GM21515 (cell line): ENCODE measurements around the gene IL1R2.
"Not testable (repeated sequence)": the region's sequence is repeated elsewhere in the genome, so short reads cannot be mapped to it uniquely, and the experiment has no call there.

Source experiments
- ATAC-seq: cut with Tn5 transposase; IDR thresholded peaks from one replicate; pipeline ENCODE4 v1.9.1; 2021; ENCODE audit not compliant: unreplicated experiment

IL1R2 gene

DNA sequence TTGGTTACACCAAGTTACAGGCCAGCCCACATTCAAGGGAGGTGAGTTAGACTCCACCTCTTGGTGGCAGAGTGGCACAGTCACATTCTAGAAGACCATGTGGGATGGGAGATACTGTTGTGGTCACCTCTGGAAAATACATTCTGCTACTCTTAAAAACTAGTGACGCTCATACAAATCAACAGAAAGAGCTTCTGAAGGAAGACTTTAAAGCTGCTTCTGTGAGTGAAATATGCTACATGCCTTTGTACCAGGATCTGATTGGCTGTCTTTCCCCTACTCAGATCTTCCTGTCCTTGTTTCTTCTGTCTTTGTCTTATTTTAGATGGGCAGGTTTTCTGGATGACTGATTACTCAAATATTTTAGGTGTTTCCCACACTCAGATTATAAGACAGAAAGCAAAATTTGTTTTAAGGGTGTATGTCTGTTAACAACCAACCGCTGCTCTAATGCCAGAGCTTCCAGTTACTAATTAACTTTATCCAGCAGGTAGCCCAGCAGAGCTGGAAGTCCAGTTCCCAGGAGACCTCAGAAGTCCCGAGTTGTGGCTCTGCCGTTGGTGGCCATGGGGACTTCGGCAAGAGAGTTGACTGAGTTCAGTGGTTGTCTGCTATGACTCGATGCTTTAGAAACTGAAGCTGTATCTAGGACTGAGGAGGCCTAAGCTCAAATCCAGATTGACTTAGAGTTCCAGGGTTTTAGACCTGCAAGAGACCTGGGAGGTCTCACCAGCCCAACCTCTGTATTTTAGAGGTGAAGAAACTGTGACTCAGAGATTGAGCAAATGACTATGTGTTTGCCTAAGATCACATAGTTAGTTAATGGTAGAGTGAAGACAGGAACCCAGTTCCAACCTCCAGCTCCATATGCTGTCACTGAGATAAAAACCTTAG, 7.4 kb downstream of the IL1R2 start:
- ATAC-seq, result no peak

DNA sequence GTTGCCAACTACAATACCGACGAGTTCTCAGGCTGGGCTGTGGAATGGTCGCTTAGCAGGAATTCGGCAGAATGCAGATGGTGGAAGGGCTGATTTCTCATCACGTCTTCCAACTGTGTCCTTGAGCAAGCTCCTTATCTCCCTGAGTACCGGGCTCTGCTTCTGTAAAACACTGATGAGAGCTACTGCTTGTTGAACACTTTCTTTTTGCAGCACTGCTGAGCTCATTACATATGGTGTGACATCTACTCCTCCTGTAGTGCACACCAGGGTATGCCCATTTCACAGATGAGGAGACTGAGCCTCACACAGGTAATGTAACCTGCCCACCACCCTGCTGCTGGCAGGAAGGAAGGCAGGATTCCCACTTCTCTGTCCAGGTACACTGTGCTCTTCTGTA, 8.3 kb downstream of the IL1R2 start:
- no peak for ATAC-seq

DNA sequence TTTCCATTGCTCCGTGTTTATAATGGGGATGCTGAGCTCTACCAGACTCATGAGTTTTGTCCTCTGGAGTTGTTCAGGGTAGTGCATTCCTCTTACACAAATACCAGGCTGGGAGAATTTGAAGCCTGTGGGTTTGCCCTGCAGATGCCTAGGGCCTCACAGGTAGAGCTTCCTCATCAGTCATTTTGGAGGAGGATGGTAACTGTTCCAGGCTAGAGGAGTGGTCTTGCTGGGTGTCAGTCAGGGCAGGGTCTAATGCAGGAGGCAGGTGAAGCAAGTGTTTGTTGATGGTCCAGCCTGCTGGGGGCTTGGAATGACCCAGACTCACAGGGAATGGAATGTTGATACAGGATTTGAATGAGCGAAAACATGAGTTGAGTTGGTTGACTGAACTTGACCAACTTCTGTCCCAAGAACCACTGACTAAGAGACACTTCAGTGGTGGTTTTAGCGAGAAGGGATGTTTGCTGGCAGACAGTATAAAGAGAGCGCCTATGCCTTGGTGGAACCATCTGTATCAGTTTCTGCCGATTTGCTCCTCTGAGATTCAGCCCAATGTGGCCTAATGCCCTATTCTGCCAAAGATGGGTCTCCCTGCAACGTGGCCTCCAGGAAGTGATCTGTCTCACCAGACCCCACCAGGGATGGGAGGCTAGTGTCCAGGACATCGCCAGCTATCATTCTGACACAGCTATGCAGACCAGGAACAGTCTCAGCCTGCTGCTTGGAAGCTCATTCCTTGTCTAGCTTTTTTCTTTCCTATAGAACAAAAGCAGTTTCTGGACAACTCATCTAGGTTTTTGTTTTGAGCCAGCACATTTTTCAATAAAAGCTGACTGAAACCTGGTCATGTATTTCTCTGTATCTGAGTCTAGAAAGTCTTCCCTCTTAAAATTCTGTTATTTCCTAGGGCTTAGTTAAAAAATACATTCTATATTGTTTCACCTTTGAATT, 9.3 kb downstream of the IL1R2 start:
- no peak for ATAC-seq

DNA sequence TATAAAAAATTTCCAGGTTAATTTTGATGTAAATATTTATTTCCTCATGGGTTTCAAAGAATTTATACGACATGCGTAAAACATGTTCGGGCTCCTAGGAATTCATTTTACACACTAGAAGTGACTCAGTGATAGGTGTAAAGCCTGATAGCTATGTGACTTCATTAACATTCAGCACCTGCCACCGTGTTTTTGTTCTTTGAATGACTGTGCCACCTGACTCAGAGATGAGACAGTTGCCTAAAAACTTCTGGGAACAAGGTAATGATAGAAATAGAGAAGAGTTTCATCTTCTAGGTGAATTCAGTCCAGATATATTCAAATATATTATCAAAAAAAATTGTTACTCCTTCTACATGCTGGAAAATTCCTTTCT, 10.0 kb downstream of the IL1R2 start:
- ATAC-seq, result no peak

DNA sequence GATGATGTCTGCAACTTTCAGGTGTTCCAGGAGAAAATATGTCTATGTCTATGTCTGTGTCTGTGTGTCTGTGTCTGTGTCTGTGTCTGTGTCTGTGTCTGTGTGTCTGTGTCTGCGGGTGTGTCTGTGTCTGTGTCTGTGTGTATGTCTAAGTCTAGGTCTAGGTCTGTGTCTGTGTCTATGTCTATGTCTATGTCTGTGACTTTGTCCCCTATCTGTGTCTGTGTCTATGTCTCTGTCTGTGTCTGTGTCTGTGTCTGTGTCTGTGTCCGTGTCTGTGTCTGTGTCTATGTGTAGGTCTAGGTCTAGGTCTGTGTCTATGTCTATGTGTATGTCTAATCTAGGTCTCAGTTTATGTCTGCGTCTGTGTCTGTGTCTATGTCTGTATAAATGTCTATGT, 10.5 kb downstream of the IL1R2 start:
- ATAC-seq, result no peak

DNA sequence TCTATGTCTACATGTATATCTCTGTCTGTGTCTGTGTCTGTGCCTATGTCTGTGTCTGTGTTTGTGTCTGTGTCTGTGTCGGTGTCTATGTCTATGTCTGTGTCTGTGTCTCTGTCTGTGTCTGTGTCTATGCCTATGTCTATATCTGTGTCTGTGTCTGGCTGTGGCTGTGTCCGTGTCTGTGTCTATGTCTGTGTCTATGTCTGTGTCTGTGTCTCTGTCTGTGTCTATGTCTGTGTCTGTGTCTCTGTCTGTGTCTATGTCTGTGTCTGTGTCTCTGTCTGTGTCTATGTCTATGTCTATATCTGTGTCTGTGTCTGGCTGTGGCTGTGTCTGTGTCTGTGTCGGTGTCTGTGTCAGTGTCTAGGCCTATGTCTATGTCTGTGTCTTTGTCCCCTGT, 11.1 kb downstream of the IL1R2 start:
- ATAC-seq, result not testable (repeated sequence)

DNA sequence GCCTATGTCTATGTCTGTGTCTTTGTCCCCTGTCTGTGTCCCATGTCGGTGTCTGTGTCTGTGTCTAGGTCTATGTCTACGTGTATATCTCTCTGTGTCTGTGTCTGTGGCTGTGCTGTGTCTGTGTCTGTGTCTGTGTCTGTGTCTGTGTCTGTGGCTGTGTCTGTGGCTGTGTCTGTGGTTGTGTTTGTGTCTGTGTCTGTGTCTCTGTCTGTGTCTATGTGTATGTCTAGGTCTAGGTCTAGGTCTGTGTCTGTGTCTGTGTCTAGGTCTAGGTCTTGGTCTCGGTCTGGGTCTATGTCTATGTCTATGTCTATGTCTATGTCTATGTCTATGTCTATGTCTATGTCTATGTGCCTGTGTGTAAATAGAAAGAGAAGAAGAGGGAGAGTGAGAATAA, 11.9 kb downstream of the IL1R2 start:
- ATAC-seq, result no peak

DNA sequence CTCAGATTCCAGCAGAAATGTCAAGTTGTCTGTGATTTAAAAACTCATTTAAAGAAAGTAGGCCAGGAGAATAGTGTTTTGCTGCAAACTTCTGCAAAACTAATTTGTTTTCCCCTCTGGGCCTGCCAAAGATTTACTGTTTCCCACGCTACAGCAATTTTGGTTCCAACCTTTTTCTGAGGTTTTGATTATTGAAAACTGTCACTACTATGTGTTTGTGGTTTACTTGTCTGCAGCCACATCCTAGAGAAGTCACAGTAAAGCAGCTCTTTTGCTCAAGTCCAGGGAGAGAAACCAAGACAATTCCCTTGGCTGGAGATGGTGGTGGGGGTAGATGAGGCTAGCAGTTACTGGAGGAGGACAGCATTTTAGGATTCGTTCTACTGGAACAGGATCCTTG, 12.8 kb downstream of the IL1R2 start:
- ATAC-seq, result no peak

DNA sequence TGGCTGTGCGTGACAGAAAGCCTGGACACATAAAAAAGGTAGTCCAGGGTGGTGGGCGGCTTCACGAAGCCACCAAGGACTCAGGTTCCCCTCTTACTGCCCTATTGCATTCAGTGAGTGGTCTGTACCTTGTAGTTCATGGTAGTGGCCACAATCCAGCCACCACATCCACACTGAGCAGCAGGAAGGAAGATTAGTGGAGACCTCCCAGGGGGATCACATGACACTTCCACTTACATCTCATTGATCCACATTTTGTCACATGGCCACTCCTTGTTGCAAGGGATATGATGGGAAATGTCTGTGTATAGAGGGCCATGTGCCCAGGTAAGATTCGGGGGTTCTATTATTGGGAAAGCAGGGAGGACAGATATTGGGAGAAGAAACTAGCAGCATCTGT, 13.7 kb downstream of the IL1R2 start:
- ATAC-seq, result no peak

DNA sequence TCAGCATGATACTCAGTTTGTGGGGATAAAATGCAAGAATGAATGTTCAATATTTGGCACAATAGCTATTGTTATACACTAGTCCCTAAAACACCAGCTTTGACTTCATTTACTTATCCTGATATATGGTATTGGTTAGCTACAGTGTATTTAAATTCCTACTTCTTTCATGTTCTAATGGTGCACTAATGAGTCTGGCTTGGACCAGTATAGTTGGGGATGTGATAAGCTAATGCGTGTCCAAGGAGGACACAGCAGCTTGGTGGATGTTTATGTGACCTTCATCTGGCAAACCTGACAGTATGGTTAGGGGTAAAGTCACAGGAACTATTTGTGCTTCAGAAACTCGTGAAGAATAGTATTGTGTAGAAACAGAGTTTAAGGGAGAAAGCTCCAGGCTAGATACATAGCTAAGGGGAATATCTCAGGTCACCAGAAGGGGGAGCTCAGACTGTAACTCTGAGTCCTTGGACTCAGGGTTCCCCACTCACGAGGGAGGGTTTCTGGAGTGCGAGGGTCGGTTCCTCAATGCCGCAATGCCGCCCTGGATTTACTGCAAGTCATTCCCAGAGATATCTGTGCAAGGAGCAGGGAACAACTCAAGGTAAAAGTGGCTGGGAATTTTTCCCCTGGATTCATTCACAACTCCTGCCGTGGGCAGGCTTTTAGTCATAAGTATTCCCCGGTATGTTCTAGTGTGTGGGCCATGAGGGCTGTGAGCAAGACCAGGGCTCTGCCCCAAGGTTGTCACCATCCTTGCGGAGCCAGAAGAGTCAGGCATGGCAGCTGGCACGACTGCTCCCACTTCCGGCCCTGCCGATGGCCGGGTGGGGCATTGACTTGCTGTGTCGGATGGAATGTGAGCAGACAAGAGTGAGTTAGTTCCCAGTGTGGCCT, 14.5 kb downstream of the IL1R2 start:
- no peak for ATAC-seq

DNA sequence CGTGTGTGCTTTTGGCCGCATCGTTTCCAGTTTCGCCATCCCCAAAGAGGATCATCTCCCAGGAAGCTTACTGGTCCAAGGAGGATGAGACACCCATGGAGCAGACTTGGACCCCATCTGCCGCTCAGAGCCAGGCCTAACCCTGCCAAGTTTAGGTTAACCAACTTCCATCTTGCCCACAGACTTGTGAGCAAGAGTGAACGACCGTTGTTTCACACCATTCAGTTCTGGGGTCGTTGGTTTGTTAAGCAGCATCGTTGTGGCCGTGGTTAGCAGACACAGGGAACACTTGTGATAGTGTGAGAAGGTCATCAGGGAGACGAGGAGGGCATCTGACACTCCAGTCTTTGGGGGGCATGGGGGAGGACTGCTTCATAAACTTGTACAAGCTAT, 15.1 kb downstream of the IL1R2 start:
- ATAC-seq, result no peak

DNA sequence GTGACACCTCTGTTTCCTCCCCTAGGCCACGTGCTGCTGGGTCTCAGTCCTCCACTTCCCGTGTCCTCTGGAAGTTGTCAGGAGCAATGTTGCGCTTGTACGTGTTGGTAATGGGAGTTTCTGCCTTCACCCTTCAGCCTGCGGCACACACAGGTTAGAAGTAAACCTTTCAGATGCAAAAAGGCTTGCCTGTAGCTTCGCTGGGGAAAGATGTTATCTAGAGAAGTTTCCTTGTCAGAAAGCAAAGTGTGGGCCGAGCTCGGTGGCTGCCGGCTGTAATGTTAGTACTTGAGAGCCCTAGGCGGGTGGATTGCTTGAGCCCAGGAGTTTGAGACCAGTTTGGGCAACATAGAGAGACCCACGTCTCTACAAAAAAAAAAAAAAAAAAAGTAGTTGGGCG, 16.7 kb downstream of the IL1R2 start:
- ATAC-seq, result no peak

DNA sequence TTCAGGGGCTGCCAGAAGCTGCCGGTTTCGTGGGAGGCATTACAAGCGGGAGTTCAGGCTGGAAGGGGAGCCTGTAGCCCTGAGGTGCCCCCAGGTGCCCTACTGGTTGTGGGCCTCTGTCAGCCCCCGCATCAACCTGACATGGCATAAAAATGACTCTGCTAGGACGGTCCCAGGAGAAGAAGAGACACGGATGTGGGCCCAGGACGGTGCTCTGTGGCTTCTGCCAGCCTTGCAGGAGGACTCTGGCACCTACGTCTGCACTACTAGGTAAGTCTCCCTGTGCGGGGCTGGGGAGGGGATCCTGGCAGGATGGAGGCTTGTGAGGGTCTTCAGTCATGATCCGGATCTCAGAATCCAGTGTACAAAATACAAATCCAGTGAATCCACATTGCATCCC, 17.8 kb downstream of the IL1R2 start:
- ATAC-seq, result no peak

DNA sequence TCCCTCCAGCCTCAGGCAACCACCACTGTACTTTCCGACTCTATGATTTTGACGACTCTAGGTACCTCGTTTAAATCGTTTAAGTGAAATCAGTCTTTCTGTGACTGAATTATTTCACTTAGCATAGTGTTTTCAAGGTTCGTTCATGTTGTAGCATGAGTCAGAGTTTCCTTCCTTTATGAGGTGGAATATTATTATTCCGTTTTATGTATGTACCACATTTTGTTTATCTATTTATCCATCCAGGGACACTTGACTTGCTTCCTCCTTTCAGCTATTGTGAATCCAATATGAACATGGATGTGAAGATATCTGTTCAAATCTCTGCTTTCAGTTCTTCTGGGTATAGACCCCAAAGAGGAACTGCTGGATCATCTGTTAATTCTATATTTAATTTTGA, 19.1 kb downstream of the IL1R2 start:
- ATAC-seq, result no peak

DNA sequence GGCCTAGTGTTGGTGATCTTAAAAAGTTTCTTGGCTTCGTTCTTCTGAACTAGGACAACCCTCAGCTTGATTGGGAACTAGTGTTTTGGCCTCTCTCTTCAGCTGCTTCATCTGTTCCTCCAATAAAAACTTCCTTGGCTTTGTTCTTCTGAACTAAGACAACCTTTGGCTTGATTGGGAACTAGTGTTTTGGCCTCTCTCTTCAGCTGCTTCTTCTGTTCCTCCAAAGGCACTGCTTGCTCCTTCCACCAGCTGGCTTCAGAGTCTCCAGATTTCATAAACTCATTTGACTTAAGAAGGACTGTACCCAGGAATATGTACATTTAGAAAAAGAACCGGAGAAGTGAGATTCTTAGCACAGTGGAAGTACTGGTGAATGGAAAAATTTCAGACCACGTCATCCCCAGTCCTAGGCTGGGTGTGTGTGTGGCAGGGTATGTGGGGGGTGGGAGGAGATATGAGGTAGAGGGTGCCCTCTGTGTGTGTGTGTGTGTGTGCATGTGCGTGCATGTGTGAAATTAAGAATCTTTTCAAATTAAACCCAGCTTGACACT, 20.4 kb downstream of the IL1R2 start:
- no peak for ATAC-seq

DNA sequence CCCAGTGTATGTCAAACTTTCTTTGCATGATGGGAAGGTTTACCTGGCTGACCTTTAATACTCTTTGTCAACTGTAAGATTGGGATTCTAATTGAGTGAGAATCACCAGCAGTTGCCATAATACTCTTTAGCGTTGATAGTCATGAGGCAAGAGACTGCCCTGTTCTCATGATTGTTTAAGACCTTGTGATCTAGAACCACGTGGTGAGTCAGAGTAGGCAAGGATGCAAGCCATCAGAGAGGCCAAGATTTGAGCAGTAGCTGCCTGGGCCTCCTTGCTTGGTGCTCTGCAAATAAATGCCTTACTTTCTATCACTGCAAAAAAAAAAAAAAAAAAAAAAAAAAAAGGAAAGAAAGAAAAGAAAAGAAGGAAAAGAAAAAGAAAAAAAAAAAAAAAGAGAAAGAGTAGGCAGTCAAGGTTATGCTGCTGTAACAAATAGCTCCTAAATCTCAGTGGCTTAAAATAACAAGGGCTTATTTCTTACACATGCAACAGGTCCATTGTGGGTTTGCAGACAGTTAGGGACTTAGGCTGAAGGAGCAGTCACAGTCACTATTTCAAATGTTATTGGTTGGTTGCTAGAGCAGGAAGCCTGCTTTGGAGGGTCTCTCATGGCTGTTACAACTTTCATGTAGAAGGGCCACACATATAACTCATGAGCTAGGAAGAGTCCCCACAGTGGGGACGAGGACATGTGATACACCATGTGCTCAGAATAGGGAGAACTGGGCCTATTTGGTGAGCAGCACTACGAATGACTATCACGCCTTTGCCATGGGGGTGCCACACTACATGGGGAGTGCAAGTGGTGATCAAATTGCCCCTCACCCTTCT, 21.7 kb downstream of the IL1R2 start:
- no peak for ATAC-seq

DNA sequence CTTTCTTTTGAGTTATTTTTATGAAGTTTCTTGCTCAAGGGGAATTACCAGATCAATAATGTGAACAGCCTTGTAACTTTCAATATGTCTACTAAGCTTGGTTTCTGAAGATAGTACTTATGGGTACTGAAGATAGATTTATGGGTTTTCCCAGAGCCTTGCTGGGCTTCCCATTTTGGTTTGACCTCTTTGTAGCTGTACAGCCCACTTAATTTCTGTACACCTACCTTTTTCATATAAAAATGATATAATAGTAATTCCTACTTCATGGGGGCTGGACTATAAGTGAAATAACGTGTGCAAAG, 22.2 kb downstream of the IL1R2 start:
- ATAC-seq, result no peak

DNA sequence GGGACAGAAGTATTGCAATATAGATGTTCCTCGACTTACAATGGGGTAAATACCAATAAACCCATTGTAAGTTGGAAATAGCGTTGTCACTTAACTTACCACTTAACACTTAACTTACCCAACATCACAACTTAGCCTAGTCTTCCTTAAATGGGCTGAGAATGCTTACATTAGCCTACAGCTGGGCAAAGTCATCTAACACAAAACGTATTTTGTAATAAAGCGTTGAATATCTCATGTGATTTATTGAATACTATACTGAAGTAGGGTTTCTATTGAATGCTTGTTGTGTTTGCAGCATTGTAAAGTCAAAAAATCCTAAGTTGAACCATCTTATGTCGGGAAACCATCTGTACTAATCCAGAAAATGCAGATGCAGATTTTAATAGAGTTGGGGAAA, 23.6 kb downstream of the IL1R2 start:
- no peak for ATAC-seq

DNA sequence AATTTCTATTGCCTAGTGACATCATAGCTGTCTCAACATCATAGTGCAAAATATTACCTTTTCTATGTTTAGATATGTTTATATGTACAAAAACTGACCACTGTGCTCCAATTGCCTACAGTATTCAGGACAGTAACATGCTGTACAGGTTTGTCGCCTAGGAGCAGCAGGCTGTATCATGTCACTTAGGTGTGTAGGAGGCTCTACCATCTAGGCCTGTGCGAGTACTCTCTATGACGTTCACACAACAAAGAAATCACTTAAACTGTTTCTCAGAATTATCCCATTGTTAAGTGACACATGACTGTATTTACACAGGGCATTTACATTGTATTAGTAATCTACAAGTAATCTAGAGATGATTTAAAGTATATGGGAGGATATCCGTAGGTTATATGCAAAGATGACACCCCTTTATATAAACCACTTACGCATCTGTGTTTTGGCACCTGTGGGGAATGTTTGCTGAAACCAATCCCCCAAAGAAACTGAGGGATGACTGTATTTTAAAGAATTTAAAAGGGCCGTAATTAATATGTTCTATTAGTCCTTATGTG, 24.7 kb downstream of the IL1R2 start:
- ATAC-seq, result no peak
